Muscle layer of duodenum (tissue), 2 donors: ENCODE measurements around the gene CCDC85A.

Source experiments
- H3K27ac ChIP-seq: one replicate; pipeline ENCODE4 v1.7.0; 2013; ENCODE audit warnings: mild to moderate bottlenecking, low read length
- H3K27me3 ChIP-seq: one replicate; pipeline ENCODE4 v1.7.0; 2013; ENCODE audit warnings: low read depth, mild to moderate bottlenecking, control low read depth, low read length
- H3K36me3 ChIP-seq, 2 donors: one replicate each; pipeline ENCODE4 v1.7.0; 2013; ENCODE audit warnings: low read length in 2 of 2, control low read depth in 1 of 2, mild to moderate bottlenecking in 1 of 2; ENCODE audit not compliant: insufficient read depth in 2 of 2, control insufficient read depth in 1 of 2
- H3K4me1 ChIP-seq, 2 donors: one replicate each; pipeline ENCODE4 v1.7.0; 2013; ENCODE audit warnings: low read length in 2 of 2, mild to moderate bottlenecking in 2 of 2, control low read depth in 1 of 2, moderate library complexity in 1 of 2; ENCODE audit not compliant: insufficient read depth in 2 of 2, control insufficient read depth in 1 of 2
- H3K4me3 ChIP-seq, 2 donors: one replicate each; pipeline ENCODE4 v1.7.0; 2013; ENCODE audit warnings: low read length in 2 of 2, low read depth in 1 of 2, mild to moderate bottlenecking in 1 of 2
- H3K9me3 ChIP-seq, 2 donors: one replicate each; pipeline ENCODE4 v1.7.0; 2013; ENCODE audit warnings: low read length in 2 of 2, control low read depth in 1 of 2, mild to moderate bottlenecking in 1 of 2; ENCODE audit not compliant: control insufficient read depth in 1 of 2
- donor health status: healthy.

The CCDC85A gene

GRCh38 chr2:56285224-56285623, 101.4 kb downstream of the CCDC85A start:
- Histone ChIP-seq H3K27me3 (no peaks in the 10 kb centered on the region), H3K4me1 (no peaks in the 10 kb centered on the region), H3K27ac (no peak overlapping the region), H3K9me3 (no peaks in the 10 kb centered on the region), H3K4me3 (no peak overlapping the region), H3K36me3 (no peaks in the 10 kb centered on the region)

GRCh38 chr2:56286936-56287335, 103.1 kb downstream of the CCDC85A start:
- no peaks in the 10 kb centered on the region for H3K4me1 ChIP-seq
- no peaks in the 10 kb centered on the region for H3K36me3 ChIP-seq
- H3K4me3 ChIP-seq, result no peak overlapping the region
- H3K9me3 ChIP-seq, result no peaks in the 10 kb centered on the region
- H3K27me3 ChIP-seq, result no peaks in the 10 kb centered on the region
- no peak overlapping the region for H3K27ac ChIP-seq

- Histone ChIP-seq H3K27ac (no peak overlapping the region), H3K27me3 (no peaks in the 10 kb centered on the region)
Measured at GRCh38 chr2:56287508-56287907, 103.7 kb downstream of the CCDC85A start.

GRCh38 chr2:56287974-56288373, 104.2 kb downstream of the CCDC85A start:
- H3K36me3 ChIP-seq, result no peaks in the 10 kb centered on the region
- no peaks in the 10 kb centered on the region for H3K9me3 ChIP-seq
- H3K27ac ChIP-seq, result no peak overlapping the region
- H3K4me3 ChIP-seq, result no peak overlapping the region
- H3K27me3 ChIP-seq, result no peaks in the 10 kb centered on the region
- H3K4me1 ChIP-seq, result no peaks in the 10 kb centered on the region

More at GRCh38 chr2:56287508-56287907, 103.7 kb downstream of the CCDC85A start:
- Histone ChIP-seq H3K4me3 (no peak overlapping the region), H3K4me1 (no peaks in the 10 kb centered on the region), H3K36me3 (no peaks in the 10 kb centered on the region), H3K9me3 (no peaks in the 10 kb centered on the region)

GRCh38 chr2:56288838-56289580, 105.2 kb downstream of the CCDC85A start:
- H3K27ac ChIP-seq, result no peak overlapping the region
- no peaks in the 10 kb centered on the region for H3K9me3 ChIP-seq
- no peaks in the 10 kb centered on the region for H3K36me3 ChIP-seq
- no peak overlapping the region for H3K4me3 ChIP-seq
- H3K27me3 ChIP-seq, result no peaks in the 10 kb centered on the region
- H3K4me1 ChIP-seq, result no peaks in the 10 kb centered on the region

- H3K36me3 ChIP-seq, result no peaks in the 10 kb centered on the region
- H3K4me1 ChIP-seq, result no peaks in the 10 kb centered on the region
- no peaks in the 10 kb centered on the region for H3K9me3 ChIP-seq
- H3K27me3 ChIP-seq, result no peaks in the 10 kb centered on the region
- H3K27ac ChIP-seq, result no peak overlapping the region
- H3K4me3 ChIP-seq, result no peak overlapping the region
Measured at GRCh38 chr2:56291711-56292110, 107.9 kb downstream of the CCDC85A start.

GRCh38 chr2:56292951-56293350, 109.2 kb downstream of the CCDC85A start:
- H3K27ac ChIP-seq, result no peak overlapping the region

GRCh38 chr2:56295666-56296065, 111.9 kb downstream of the CCDC85A start:
- H3K27me3 ChIP-seq, result no peaks in the 10 kb centered on the region
- no peak overlapping the region for H3K4me3 ChIP-seq
- no peaks in the 10 kb centered on the region for H3K9me3 ChIP-seq
- H3K36me3 ChIP-seq, result no peaks in the 10 kb centered on the region
- no peaks in the 10 kb centered on the region for H3K4me1 ChIP-seq
- H3K27ac ChIP-seq, result no peak overlapping the region

More at GRCh38 chr2:56292951-56293350, 109.2 kb downstream of the CCDC85A start:
- Histone ChIP-seq H3K36me3 (no peaks in the 10 kb centered on the region), H3K27me3 (no peaks in the 10 kb centered on the region), H3K4me3 (no peak overlapping the region), H3K9me3 (no peaks in the 10 kb centered on the region), H3K4me1 (no peaks in the 10 kb centered on the region)

GRCh38 chr2:56297671-56298070, 113.9 kb downstream of the CCDC85A start:
- Histone ChIP-seq H3K9me3 (no peaks in the 10 kb centered on the region), H3K27me3 (no peaks in the 10 kb centered on the region), H3K4me3 (no peak overlapping the region), H3K27ac (no peak overlapping the region), H3K36me3 (no peaks in the 10 kb centered on the region), H3K4me1 (no peaks in the 10 kb centered on the region)

- H3K36me3 ChIP-seq, result no peaks in the 10 kb centered on the region
- no peaks in the 10 kb centered on the region for H3K9me3 ChIP-seq
- no peak overlapping the region for H3K4me3 ChIP-seq
- H3K27me3 ChIP-seq, result no peaks in the 10 kb centered on the region
- H3K27ac ChIP-seq, result no peak overlapping the region
- no peaks in the 10 kb centered on the region for H3K4me1 ChIP-seq
Measured at GRCh38 chr2:56299171-56299691, 115.4 kb downstream of the CCDC85A start.

GRCh38 chr2:56309626-56310170, 125.9 kb downstream of the CCDC85A start:
- Histone ChIP-seq H3K4me1 (no peaks in the 10 kb centered on the region), H3K9me3 (no peaks in the 10 kb centered on the region), H3K27me3 (no peaks in the 10 kb centered on the region), H3K27ac (no peak overlapping the region), H3K36me3 (no peaks in the 10 kb centered on the region), H3K4me3 (no peak overlapping the region)
